ENCODE measurements around the gene DUSP19.

Gene DUSP19

DNA sequence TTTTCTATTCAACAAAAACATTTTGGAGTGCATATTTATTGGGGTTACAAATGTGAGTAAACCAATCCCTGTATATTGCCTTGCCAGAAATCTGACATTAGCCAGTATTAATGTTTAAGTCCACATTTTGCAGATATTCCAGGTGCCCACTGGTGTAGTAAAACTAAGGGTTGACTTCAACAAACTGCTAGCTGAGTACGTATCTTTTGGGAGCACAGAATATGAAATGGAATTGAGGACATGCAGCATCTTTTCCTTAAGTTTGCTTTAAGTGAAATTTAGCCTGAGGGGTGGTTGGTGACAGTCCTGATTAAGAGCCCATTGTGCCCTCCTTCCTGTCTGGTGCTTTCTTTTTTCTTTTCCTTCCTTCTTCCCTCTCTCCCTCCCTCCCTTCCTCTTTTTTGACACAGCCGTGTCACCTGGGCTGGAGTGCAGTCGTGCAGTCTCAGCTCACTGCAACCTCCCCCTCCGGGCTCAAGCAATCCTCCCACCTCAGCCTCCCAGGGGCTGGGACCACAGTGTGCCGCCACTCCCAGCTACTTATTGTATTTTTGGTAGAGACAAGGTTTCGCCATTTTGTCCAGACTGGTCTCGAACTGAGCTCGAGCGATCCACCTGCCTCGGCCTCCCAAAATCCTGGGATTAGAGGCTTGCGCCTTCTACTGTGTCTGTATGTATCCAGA lies 47.3 kb downstream of the DUSP19 start:
- no peak for DNase-seq (ENCODE audit: low spot score)

DNA sequence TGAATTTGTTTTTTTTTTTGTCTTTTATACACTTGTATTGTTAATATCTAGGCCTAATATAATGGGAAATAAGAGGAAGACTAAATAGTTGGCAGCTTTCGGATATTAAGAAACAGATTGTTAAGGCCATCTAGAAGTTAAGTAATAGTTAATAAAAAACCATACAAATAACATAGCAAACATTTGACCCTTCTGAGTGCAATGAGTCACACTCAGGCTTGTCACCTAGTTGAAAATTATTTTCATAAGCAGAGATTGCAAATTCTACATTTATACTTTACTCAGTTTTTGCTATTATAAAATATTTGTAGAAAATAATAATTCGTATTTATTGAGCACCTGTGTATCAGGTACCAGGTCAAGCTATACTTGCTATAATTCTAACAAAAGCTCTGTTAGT lies 48.1 kb downstream of the DUSP19 start:
- no peak for DNase-seq (ENCODE audit: low spot score)

DNA sequence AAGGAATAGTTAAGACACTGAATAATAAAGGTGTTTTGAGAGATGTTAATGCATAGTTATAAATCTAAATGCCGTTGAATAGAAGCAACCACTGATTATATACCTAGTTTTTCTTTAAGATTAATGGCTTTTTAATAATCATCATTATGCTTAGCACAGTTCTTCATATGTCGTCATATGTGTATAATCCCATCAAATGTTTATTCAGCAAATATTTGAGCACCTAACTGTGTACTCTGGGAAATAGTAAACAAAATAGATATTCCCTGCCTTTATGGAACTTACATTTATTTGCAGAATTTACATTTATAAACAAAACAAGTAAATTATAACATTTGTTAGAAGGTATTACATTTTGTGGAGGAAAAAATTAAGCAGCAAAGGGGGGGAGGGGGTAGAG lies 55.5 kb downstream of the DUSP19 start:
- DNase-seq (ENCODE audit: low spot score): no peak

DNA sequence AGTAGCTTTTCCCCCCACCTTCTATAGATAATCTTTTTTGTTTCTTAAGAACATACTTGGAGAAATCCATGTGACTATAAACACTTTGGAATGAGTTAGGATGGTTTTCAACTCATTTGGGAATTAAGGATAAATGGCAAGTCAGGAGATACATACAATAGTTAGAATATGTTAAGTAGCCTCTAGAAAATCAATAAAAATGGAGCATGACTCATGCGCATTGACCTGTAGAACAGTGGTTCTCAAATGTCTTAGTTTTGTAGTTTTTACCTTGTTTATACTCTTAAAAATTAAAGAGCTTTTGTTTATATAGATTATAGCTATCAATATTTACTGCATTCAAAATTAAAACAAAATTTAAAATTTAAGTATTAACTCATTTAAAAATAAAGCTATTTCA lies 70.4 kb downstream of the DUSP19 start:
- no peak for DNase-seq (ENCODE audit: low spot score)

DNA sequence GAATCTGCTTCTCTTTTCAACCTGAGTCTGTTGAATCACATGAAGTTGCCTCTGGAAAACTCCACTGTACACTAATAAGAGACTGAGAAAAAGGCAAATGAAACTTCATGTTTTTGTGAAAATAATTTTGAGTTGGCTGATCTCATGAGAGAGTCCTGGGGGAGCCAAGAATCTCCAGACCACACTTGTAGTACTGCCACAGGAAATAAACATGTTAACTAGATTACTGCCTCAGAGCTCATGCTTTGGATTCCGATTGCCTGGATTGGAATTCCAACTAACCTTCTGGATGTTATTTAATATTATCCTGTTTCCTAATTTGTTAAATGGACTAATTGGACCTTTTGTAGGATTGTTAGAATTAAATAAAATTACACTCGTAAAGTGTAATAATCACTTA lies 70.9 kb downstream of the DUSP19 start:
- no peak for DNase-seq (ENCODE audit: low spot score)
